CD4-positive, alpha-beta T cell (primary cell): ENCODE measurements around the gene AGMO. TPM values are rescaled to one million over a fixed set of nuclear protein-coding genes. Genes with fewer than 3 reads are reported as not detected.

Experiments
- ATAC-seq: fragments of 200-7000 bp; cut with Tn5 transposase; one replicate; pipeline ENCODE4 v1.10.0; 2022; ENCODE audit warnings: mild to moderate bottlenecking; ENCODE audit not compliant: poor library complexity
- CTCF ChIA-PET: fragments of 350-600 bp; sonication (Branson Sonifier 250); formaldehyde crosslinking; loops from one replicate; lab custom pipeline; 2021; ENCODE audit warnings: antibody characterized with exemption, inconsistent platforms; lab: Charles Lee
- POLR2A ChIA-PET: fragments of 350-600 bp; sonication (Branson Sonifier 250); formaldehyde crosslinking; loops from one replicate; lab custom pipeline; 2021; ENCODE audit warnings: antibody characterized with exemption, inconsistent platforms; lab: Charles Lee
- DNase-seq, 14 experiments: peaks; one replicate each; pipeline ENCODE4 v3.0.0-alpha.2; 2013 to 2020; ENCODE audit warnings: mixed read lengths in 2 of 14
- H3K27ac ChIP-seq, 2 donors: one replicate each; pipeline versions ENCODE4 v1.5.1 to v1.7.0; 2013; ENCODE audit warnings: low read length in 2 of 2, low read depth in 1 of 2, mild to moderate bottlenecking in 1 of 2
- H3K27me3 ChIP-seq, 2 experiments: 1 replicate in 1 of 2; 2 replicates in 1 of 2; pipeline versions ENCODE4 v1.6.1 to v1.7.0; 2013; ENCODE audit warnings: low read length in 2 of 2, control low read depth in 1 of 2, mild to moderate bottlenecking in 1 of 2, moderate library complexity in 1 of 2; ENCODE audit not compliant: insufficient read depth in 2 of 2, control insufficient read depth in 1 of 2
- H3K36me3 ChIP-seq: one replicate; pipeline ENCODE4 v1.6.1; 2013; ENCODE audit warnings: low read length, control low read depth; ENCODE audit not compliant: insufficient read depth
- H3K4me1 ChIP-seq: one replicate; pipeline ENCODE4 v1.6.1; 2013; ENCODE audit warnings: low read length, control low read depth; ENCODE audit not compliant: insufficient read depth
- H3K4me3 ChIP-seq: one replicate; pipeline ENCODE4 v1.5.1; 2013; ENCODE audit warnings: mild to moderate bottlenecking, low read length, moderate library complexity
- H3K9me3 ChIP-seq, 2 experiments: 1 replicate in 1 of 2; 2 replicates in 1 of 2; pipeline versions ENCODE4 v1.6.1 to v1.7.0; 2013; ENCODE audit warnings: low read length in 2 of 2, mild to moderate bottlenecking in 2 of 2, control low read depth in 1 of 2, moderate library complexity in 1 of 2; ENCODE audit not compliant: control insufficient read depth in 1 of 2, insufficient read depth in 1 of 2
- H3K27ac Mint-ChIP-seq: one replicate; pipeline ENCODE4 v1.8.0; 2020; ENCODE audit warnings: mixed read lengths
- H3K27me3 Mint-ChIP-seq: one replicate; pipeline ENCODE4 v1.8.0; 2021; ENCODE audit warnings: mixed read lengths
- H3K36me3 Mint-ChIP-seq: one replicate; pipeline ENCODE4 v1.8.0; 2021; ENCODE audit warnings: low read depth, mixed read lengths
- H3K4me1 Mint-ChIP-seq: one replicate; pipeline ENCODE4 v1.8.0; 2021; ENCODE audit warnings: low read depth, mixed read lengths
- H3K4me3 Mint-ChIP-seq: one replicate; pipeline ENCODE4 v1.8.0; 2020; ENCODE audit warnings: mild to moderate bottlenecking, mixed read lengths
- H3K9me3 Mint-ChIP-seq: one replicate; pipeline ENCODE4 v1.8.0; 2020; ENCODE audit warnings: mixed read lengths
- CTCF ChIP-seq: fragments of 200-600 bp; IDR thresholded peaks from one replicate; pipeline ENCODE4 v1.8.0; 2022; ENCODE audit warnings: antibody characterized with exemption, mild to moderate bottlenecking
- intact Hi-C, 2 experiments: fragments of 100-400 bp; cut with DNase I in 1 of 2; cut with micrococcal nuclease in 1 of 2; formaldehyde crosslinking; loops; one replicate each; pipeline versions ENCODE4 v1.15.1 to v1.9.0; 2023 to 2025; cut with DNase I, micrococcal nuclease
- total RNA-seq, 174 experiments: library from RNA in 2 of 174; stranded (reverse) in 2 of 174; gene quantifications; one replicate each; pipeline ENCODE4 v1.2.3 and lab custom pipeline; 2021 to 2026

AGMO gene
- total RNA-seq, 2 experiments from 2014 or later, result not detected

- Mint-ChIP-seq H3K4me1 (no peaks in the 10 kb centered on the region), H3K4me3 (no peak overlapping the region), H3K27me3 (no peaks in the 10 kb centered on the region), H3K27ac (no peak overlapping the region), H3K36me3 (no peaks in the 10 kb centered on the region), H3K9me3 (peaks cover 2% of the 10 kb centered on the region)
- no peak for ATAC-seq
- H3K36me3 ChIP-seq, result no peaks in the 10 kb centered on the region
- ChIA-PET CTCF (no interaction called here), POLR2A (no interaction called here)
- H3K4me1 ChIP-seq, result no peaks in the 10 kb centered on the region
- no peak overlapping the region for H3K27ac ChIP-seq
- H3K27me3 ChIP-seq, result no peaks in the 10 kb centered on the region
- H3K9me3 ChIP-seq, result no peaks in the 10 kb centered on the region
- intact Hi-C loops, result no loop called here
- DNase-seq, result no peak
- no peak overlapping the region for H3K4me3 ChIP-seq
- no peak for TF ChIP-seq CTCF
Measured at GRCh38 chr7:15457990-15458955, 103.5 kb downstream of the AGMO start.

- Histone ChIP-seq H3K4me3 (no peak overlapping the region), H3K4me1 (no peaks in the 10 kb centered on the region), H3K9me3 (no peaks in the 10 kb centered on the region), H3K27me3 (no peaks in the 10 kb centered on the region), H3K27ac (no peak overlapping the region), H3K36me3 (no peaks in the 10 kb centered on the region)
- DNase-seq, result no peak
- no peak overlapping the region for H3K4me3 Mint-ChIP-seq
- no peaks in the 10 kb centered on the region for H3K4me1 Mint-ChIP-seq
- H3K27ac Mint-ChIP-seq, result no peak overlapping the region
- H3K9me3 Mint-ChIP-seq, result peaks cover 2% of the 10 kb centered on the region
- ChIA-PET CTCF (no interaction called here), POLR2A (no interaction called here)
- intact Hi-C loops, result no loop called here
- TF ChIP-seq CTCF, result no peak
- no peak for ATAC-seq
- H3K27me3 Mint-ChIP-seq, result no peaks in the 10 kb centered on the region
- no peaks in the 10 kb centered on the region for H3K36me3 Mint-ChIP-seq
Measured at GRCh38 chr7:15452670-15453069, 109.1 kb downstream of the AGMO start.

- POLR2A ChIA-PET, result no interaction called here
- H3K9me3 Mint-ChIP-seq, result peaks cover 5% of the 10 kb centered on the region
- CTCF ChIA-PET, result no interaction called here
Measured at GRCh38 chr7:15446722-15447121, 115.1 kb downstream of the AGMO start.

More at GRCh38 chr7:15446722-15447121, 115.1 kb downstream of the AGMO start:
- no peaks in the 10 kb centered on the region for H3K36me3 ChIP-seq
- no peak overlapping the region for H3K27ac ChIP-seq
- H3K27me3 Mint-ChIP-seq, result no peaks in the 10 kb centered on the region
- no peaks in the 10 kb centered on the region for H3K4me1 Mint-ChIP-seq
- no peak for TF ChIP-seq CTCF
- H3K4me1 ChIP-seq, result no peaks in the 10 kb centered on the region
- H3K27ac Mint-ChIP-seq, result no peak overlapping the region
- no peaks in the 10 kb centered on the region for H3K27me3 ChIP-seq
- no peak overlapping the region for H3K4me3 Mint-ChIP-seq
- no peak for ATAC-seq
- intact Hi-C loops, result no loop called here
- H3K36me3 Mint-ChIP-seq, result no peaks in the 10 kb centered on the region
- DNase-seq, result no peak
- peaks cover 0 to 10% of the 10 kb centered on the region in 2 experiments for H3K9me3 ChIP-seq
- no peak overlapping the region for H3K4me3 ChIP-seq
